Caco-2 (cell line): Measurements from ENCODE around the gene APOM. TPM values are rescaled to one million over a fixed set of nuclear protein-coding genes. Genes with fewer than 3 reads are reported as not detected.

ENCODE experiments used
- BruUV-seq: library from RNA; stranded (reverse); fragments of 400-500 nt; replicated peaks from 2 replicates; lab custom pipeline; 2021; lab: Mats Ljungman, UMichigan
- CTCF ChIA-PET: fragments of 300-600 bp; sonication (Branson Sonifier 250); formaldehyde crosslinking; loops from one replicate; lab custom pipeline; 2022; ENCODE audit warnings: antibody characterized with exemption; lab: Charles Lee
- POLR2A ChIA-PET: fragments of 300-600 bp; sonication (Branson Sonifier 250); formaldehyde crosslinking; loops from one replicate; lab custom pipeline; 2022; ENCODE audit warnings: antibody characterized with exemption; lab: Charles Lee
- DNase-seq, 2 experiments: peaks; one replicate each; pipeline versions ENCODE4 v3.0.0 to v3.0.0-alpha.2; 2020 to 2022
- H3K27me3 ChIP-seq: replicated peaks from 2 replicates; pipeline ENCODE4 v1.6.0; 2011; ENCODE audit warnings: low read length; ENCODE audit not compliant: control insufficient read depth, insufficient read depth
- H3K36me3 ChIP-seq: 2 replicates; pipeline ENCODE4 v1.5.1; 2011; ENCODE audit warnings: low read length; ENCODE audit not compliant: control insufficient read depth, insufficient read depth
- H3K4me1 ChIP-seq: fragments of 250-450 bp; sonication (Bioruptor Pico); 2 replicates; pipeline ENCODE4 v1.5.1; 2020; ENCODE audit warnings: mild to moderate bottlenecking
- H3K4me3 ChIP-seq: 2 replicates; pipeline ENCODE4 v1.5.1; 2011; ENCODE audit warnings: low read depth, mild to moderate bottlenecking, control low read depth, low read length
- H3K9me3 ChIP-seq: fragments of 250-450 bp; sonication (Bioruptor Pico); 2 replicates; pipeline ENCODE4 v1.5.1; 2020; ENCODE audit warnings: mild to moderate bottlenecking, moderate library complexity
- H3K27ac Mint-ChIP-seq: one replicate; pipeline ENCODE4 v1.8.0; 2022; ENCODE audit warnings: mixed read lengths; ENCODE audit not compliant: unreplicated experiment
- H3K27me3 Mint-ChIP-seq: one replicate; pipeline ENCODE4 v1.8.0; 2022; ENCODE audit warnings: mixed read lengths; ENCODE audit not compliant: insufficient read depth, unreplicated experiment
- H3K36me3 Mint-ChIP-seq: one replicate; pipeline ENCODE4 v1.8.0; 2022; ENCODE audit warnings: mild to moderate bottlenecking, mixed read lengths; ENCODE audit not compliant: insufficient read depth, unreplicated experiment
- H3K4me1 Mint-ChIP-seq: one replicate; pipeline ENCODE4 v1.8.0; 2022; ENCODE audit warnings: low read depth, mixed read lengths; ENCODE audit not compliant: unreplicated experiment
- H3K4me3 Mint-ChIP-seq: one replicate; pipeline ENCODE4 v1.8.0; 2022; ENCODE audit warnings: mild to moderate bottlenecking, moderate library complexity, mixed read lengths; ENCODE audit not compliant: unreplicated experiment
- H3K9me3 Mint-ChIP-seq: one replicate; pipeline ENCODE4 v1.8.0; 2022; ENCODE audit warnings: mixed read lengths; ENCODE audit not compliant: unreplicated experiment
- intact Hi-C: fragments of 100-400 bp; cut with micrococcal nuclease; formaldehyde crosslinking; loops from one replicate; pipeline ENCODE4 v1.10.0; 2022; ENCODE audit not compliant: unreplicated experiment
- total RNA-seq: library from RNA; stranded (reverse); gene quantifications from 2 replicates; pipeline ENCODE4 v1.2.3, GENCODE V29; 2022
- TF ChIP-seq, protein P1 (sequence below), 2 experiments: fragments of 200-600 bp in 1 of 2; IDR thresholded peaks; 1 replicate in 1 of 2; 2 replicates in 1 of 2; pipeline versions ENCODE4 v1.5.1 to v1.8.0; 2011 to 2022; ENCODE audit warnings: antibody characterized with exemption in 1 of 2, control low read depth in 1 of 2, inconsistent platforms in 1 of 2, low read depth in 1 of 2, low read length in 1 of 2, mild to moderate bottlenecking in 1 of 2, moderate library complexity in 1 of 2; ENCODE audit not compliant: insufficient read depth in 1 of 2, severe bottlenecking in 1 of 2, unreplicated experiment in 1 of 2

APOM gene
- total RNA-seq, 1 experiment from 2014 or later: 15.8 TPM

DNA sequence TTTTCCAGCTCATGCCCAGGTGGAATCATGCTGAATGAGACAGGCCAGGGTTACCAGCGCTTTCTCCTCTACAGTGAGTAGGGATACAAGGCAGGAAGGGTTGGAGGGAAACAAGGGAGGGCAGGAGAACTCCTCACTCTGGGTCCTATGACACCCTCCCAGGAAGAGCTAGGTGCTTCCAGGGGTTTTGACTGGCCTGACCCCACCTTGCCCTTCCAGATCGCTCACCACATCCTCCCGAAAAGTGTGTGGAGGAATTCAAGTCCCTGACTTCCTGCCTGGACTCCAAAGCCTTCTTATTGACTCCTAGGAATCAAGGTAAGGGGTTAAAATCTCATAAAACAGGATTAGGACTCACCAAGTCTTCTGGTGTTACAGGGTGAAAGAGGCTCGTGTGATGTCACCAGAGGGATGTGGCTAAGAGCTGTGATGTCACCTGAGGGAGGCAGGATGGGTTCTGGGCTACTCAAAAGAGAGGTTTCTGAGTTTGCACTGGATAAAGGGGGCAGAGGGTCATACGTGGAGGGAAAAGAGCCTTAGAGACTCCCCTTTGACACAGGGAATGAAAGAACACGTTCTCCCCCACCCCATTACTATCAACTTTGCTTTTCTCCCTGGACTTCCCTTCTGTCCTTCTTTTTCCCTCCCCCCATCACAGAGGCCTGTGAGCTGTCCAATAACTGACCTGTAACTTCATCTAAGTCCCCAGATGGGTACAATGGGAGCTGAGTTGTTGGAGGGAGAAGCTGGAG is 1.9 kb downstream of the APOM start:
- DNase-seq: no peak
- Mint-ChIP-seq H3K9me3 (no peaks in the 10 kb centered on the region), H3K36me3 (peaks cover 66% of the 10 kb centered on the region), H3K27ac (peak overlapping the region; percentile 88), H3K4me3 (peak overlapping the region; percentile 57), H3K27me3 (no peaks in the 10 kb centered on the region), H3K4me1 (peaks cover 41% of the 10 kb centered on the region)
- Histone ChIP-seq H3K9me3 (no peaks in the 10 kb centered on the region), H3K4me1 (peaks cover 40% of the 10 kb centered on the region), H3K4me3 (no peak overlapping the region), H3K36me3 (peaks cover 9% of the 10 kb centered on the region), H3K27me3 (no peaks in the 10 kb centered on the region)
- intact Hi-C loops: no loop called here
- ChIA-PET CTCF (no interaction called here), POLR2A (interaction anchor here (0.6 kb wide), 1 partner anchor 381 kb away, joined by 7 read pairs; no protein-coding TSS in a partner anchor)
- TF ChIP-seq, protein P1, sequence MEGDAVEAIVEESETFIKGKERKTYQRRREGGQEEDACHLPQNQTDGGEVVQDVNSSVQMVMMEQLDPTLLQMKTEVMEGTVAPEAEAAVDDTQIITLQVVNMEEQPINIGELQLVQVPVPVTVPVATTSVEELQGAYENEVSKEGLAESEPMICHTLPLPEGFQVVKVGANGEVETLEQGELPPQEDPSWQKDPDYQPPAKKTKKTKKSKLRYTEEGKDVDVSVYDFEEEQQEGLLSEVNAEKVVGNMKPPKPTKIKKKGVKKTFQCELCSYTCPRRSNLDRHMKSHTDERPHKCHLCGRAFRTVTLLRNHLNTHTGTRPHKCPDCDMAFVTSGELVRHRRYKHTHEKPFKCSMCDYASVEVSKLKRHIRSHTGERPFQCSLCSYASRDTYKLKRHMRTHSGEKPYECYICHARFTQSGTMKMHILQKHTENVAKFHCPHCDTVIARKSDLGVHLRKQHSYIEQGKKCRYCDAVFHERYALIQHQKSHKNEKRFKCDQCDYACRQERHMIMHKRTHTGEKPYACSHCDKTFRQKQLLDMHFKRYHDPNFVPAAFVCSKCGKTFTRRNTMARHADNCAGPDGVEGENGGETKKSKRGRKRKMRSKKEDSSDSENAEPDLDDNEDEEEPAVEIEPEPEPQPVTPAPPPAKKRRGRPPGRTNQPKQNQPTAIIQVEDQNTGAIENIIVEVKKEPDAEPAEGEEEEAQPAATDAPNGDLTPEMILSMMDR (IDR thresholded peaks at IDR 0.05; ENCODE audit: insufficient read depth in 1 of 2, low read depth in 1 of 2, low read length in 1 of 2, severe bottlenecking in 1 of 2, unreplicated experiment in 1 of 2): no peak
- no TSS peak for BruUV-seq

DNA sequence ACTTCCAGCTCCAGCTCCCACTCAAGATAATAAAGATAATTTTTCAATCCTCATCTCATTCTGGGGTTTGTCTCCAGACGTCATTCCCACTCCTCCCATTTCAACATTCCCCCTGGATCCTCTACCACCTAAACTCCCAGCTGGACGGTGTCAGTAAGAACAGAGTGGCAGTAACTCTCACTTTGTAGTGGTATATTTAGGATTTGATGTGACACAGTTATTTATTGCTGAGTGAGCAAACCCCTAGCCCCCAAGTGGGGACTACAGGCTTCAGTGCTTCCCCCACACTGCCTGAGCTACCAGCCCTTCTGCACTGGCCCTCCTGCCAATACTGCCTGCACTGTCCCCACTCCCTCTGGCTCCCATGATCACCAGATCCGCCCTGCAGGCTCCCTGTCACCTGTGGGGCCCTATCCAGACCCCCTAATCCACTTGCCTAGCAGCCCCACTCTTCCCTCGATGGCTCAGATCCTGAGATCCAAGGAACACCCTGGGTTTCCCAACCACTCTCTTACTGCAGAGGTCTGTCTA is 2.5 kb downstream of the APOM start:
- H3K36me3 Mint-ChIP-seq: peaks cover 66% of the 10 kb centered on the region
- peaks cover 41% of the 10 kb centered on the region for H3K4me1 Mint-ChIP-seq
- no peaks in the 10 kb centered on the region for H3K9me3 Mint-ChIP-seq
- no peaks in the 10 kb centered on the region for H3K27me3 Mint-ChIP-seq
- TF ChIP-seq, protein P1 (IDR thresholded peaks at IDR 0.05; ENCODE audit: insufficient read depth in 1 of 2, low read depth in 1 of 2, low read length in 1 of 2, severe bottlenecking in 1 of 2, unreplicated experiment in 1 of 2): no peak
- H3K4me1 ChIP-seq: peaks cover 40% of the 10 kb centered on the region
- no peak for DNase-seq
- ChIA-PET POLR2A (interaction anchor here (0.6 kb wide), 1 partner anchor 380 kb away, joined by 7 read pairs; no protein-coding TSS in a partner anchor), CTCF (no interaction called here)
- no peak overlapping the region for H3K4me3 ChIP-seq
- H3K27ac Mint-ChIP-seq: peak overlapping the region; percentile 88
- intact Hi-C loops: no loop called here
- no peaks in the 10 kb centered on the region for H3K27me3 ChIP-seq
- no TSS peak for BruUV-seq
- peaks cover 9% of the 10 kb centered on the region for H3K36me3 ChIP-seq
- no peaks in the 10 kb centered on the region for H3K9me3 ChIP-seq
- peak overlapping the region; percentile 57 for H3K4me3 Mint-ChIP-seq

DNA sequence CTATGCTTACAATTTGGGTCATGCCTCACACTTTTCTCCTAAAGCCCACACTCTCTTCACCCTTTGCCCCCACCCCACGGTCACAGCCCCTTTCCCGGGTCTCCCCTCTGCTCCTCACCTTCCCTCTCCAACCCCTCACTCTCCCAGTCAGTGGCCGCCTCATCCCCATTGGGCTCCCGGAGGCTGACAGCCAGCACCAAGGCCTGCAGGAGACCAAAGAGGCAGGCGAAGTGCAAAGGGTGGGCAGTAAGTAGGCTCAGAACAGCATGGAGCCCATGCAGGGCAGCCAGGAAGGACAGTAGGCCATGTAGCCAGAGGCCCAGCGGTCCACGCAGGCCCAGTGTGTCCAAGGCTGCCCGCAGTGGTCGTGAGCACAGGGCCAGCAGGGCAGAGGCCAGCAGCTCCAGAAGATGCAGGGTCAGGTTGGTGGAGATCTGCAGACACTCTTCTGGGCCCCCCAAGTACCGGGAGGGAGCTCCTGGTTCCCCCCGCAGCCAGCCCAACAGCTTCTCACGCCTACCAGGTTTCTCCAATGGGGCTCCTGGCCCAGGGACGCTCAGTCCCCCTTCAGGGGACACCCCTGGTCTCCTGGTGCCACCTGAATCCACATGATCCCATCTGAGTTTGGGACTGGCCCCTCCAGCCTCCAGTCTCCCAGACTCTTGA is 3.4 kb downstream of the APOM start:
- Mint-ChIP-seq H3K9me3 (no peaks in the 10 kb centered on the region), H3K36me3 (peaks cover 73% of the 10 kb centered on the region), H3K4me1 (peaks cover 47% of the 10 kb centered on the region), H3K27me3 (no peaks in the 10 kb centered on the region), H3K27ac (peak overlapping the region; percentile 89), H3K4me3 (peak overlapping the region; percentile 88)
- ChIA-PET CTCF (interaction anchor here (0.7 kb wide), 1 partner anchor 77 kb away, joined by 4 read pairs; the partner anchor contains the start of gene CLIC1), POLR2A (interaction anchor here (1.0 to 2.4 kb wide), 2 partner anchors 31 to 156 kb away, joined by 4 to 5 read pairs; partner anchors contain the start of genes HSPA1A and HSPA1L)
- peak overlapping the region; percentile 53 for H3K4me3 ChIP-seq
- H3K9me3 ChIP-seq: no peaks in the 10 kb centered on the region
- TF ChIP-seq, protein P1 (IDR thresholded peaks at IDR 0.05; ENCODE audit: insufficient read depth in 1 of 2, low read depth in 1 of 2, low read length in 1 of 2, severe bottlenecking in 1 of 2, unreplicated experiment in 1 of 2): no peak
- peaks cover 9% of the 10 kb centered on the region for H3K36me3 ChIP-seq
- peaks cover 44% of the 10 kb centered on the region for H3K4me1 ChIP-seq
- intact Hi-C loops: no loop called here
- BruUV-seq: no TSS peak
- DNase-seq: no peak
- no peaks in the 10 kb centered on the region for H3K27me3 ChIP-seq
